ENCODE data around the gene MSH3.

The MSH3 gene

GRCh38 chr5:80755626-80756025 lies 101.2 kb downstream of the MSH3 start (continued):
- TF ChIP-seq ZNF704 (tag by site-specific recombination; IDR thresholded peaks at IDR 0.05) = no peak
- no peak for TF ChIP-seq ZNF138 (tag by site-specific recombination; IDR thresholded peaks at IDR 0.05; ENCODE audit: borderline replicate concordance)
- TF ChIP-seq ZNF398 (tag by site-specific recombination; IDR thresholded peaks at IDR 0.05) = no peak
- TF ChIP-seq FEZF1 (tag by site-specific recombination; IDR thresholded peaks at IDR 0.05) = no peak
- TF ChIP-seq ZNF24 (tag by site-specific recombination; IDR thresholded peaks at IDR 0.05) = no peak

GRCh38 chr5:80756292-80756691 lies 101.8 kb downstream of the MSH3 start:
- CTCF ChIA-PET = interaction anchor here (0.7 kb wide), 1 partner anchor 422 kb away, joined by 3 read pairs; no protein-coding TSS in a partner anchor

More at GRCh38 chr5:80756292-80756691, 101.8 kb downstream of the MSH3 start:
- POLR2A ChIA-PET = interaction anchor here (0.6 kb wide), 1 partner anchor 50 kb away, joined by 3 read pairs; no protein-coding TSS in a partner anchor
- Histone ChIP-seq H3K36me3 (ENCODE audit: control insufficient read depth in 2 of 2, insufficient read depth in 1 of 2, low read length in 2 of 2) (peaks cover 3 to 11% of the 10 kb centered on the region in 2 experiments; a peak in 2 of 3 replicates), H3K9me3 (ENCODE audit: control insufficient read depth, insufficient read depth, low read depth, low read length) (no peaks in the 10 kb centered on the region), H3K4me3 (ENCODE audit: low read depth, low read length) (no peak overlapping the region), H3K4me1 (ENCODE audit: control insufficient read depth, insufficient read depth, low read length) (peaks cover 3% of the 10 kb centered on the region; the same call in 1 of the 2 replicates), H3K27ac (ENCODE audit: extremely low read depth, low read depth, low read length) (no peak overlapping the region)
- no peak for TF ChIP-seq ZNF274 (IDR thresholded peaks at IDR 0.05; ENCODE audit: low read length)
- TF ChIP-seq ZNF274 (tag by site-specific recombination; IDR thresholded peaks at IDR 0.05; ENCODE audit: borderline replicate concordance) = no peak
- TF ChIP-seq ZNF776 (tag by site-specific recombination; IDR thresholded peaks at IDR 0.05; ENCODE audit: borderline replicate concordance) = no peak
- no peak for TF ChIP-seq ZBTB8A (tag by site-specific recombination; IDR thresholded peaks at IDR 0.05)
- no peak for TF ChIP-seq ZNF830 (tag by site-specific recombination; IDR thresholded peaks at IDR 0.05; ENCODE audit: low read depth)
- no peak for TF ChIP-seq ZNF501 (tag by site-specific recombination; IDR thresholded peaks at IDR 0.05)
- no peak for TF ChIP-seq ZBTB26 (tag by site-specific recombination; optimal IDR thresholded peaks at IDR 0.05)
- no peak for TF ChIP-seq ZNF768 (tag by site-specific recombination; IDR thresholded peaks at IDR 0.05)
- no peak for TF ChIP-seq GLI4 (tag by site-specific recombination; IDR thresholded peaks at IDR 0.05)
- TF ChIP-seq HOXA7 (CRISPR knock-in tag; IDR thresholded peaks at IDR 0.05; ENCODE audit: borderline replicate concordance) = no peak
- no peak for TF ChIP-seq ZNF549 (tag by site-specific recombination; IDR thresholded peaks at IDR 0.05)
- TF ChIP-seq HIC1 (tag by site-specific recombination; IDR thresholded peaks at IDR 0.05) = no peak
- no peak for TF ChIP-seq ZNF548 (tag by site-specific recombination; IDR thresholded peaks at IDR 0.05)
- TF ChIP-seq ZSCAN16 (tag by site-specific recombination; IDR thresholded peaks at IDR 0.05) = no peak
- no peak for TF ChIP-seq PRDM6 (tag by site-specific recombination; IDR thresholded peaks at IDR 0.05)
- no peak for TF ChIP-seq ZNF610 (tag by site-specific recombination; IDR thresholded peaks at IDR 0.05; ENCODE audit: borderline replicate concordance)
- no peak for TF ChIP-seq ZNF48 (tag by site-specific recombination; IDR thresholded peaks at IDR 0.05)
- no peak for TF ChIP-seq ZNF350 (tag by site-specific recombination; IDR thresholded peaks at IDR 0.05)
- no peak for TF ChIP-seq REPIN1 (tag by site-specific recombination; IDR thresholded peaks at IDR 0.05; ENCODE audit: low read depth)
- TF ChIP-seq ZNF23 (tag by site-specific recombination; IDR thresholded peaks at IDR 0.05; ENCODE audit: borderline replicate concordance) = no peak
- TF ChIP-seq ZNF530 (tag by site-specific recombination; IDR thresholded peaks at IDR 0.05; ENCODE audit: low read depth) = no peak

Data from HEK293 (cell line).